ENCODE results near the gene RSAD1.

- TF ChIP-seq CTCF (conservative IDR thresholded peaks at IDR 0.05) (no peak), ZFX (IDR thresholded peaks at IDR 0.05) (no peak)
These were observed 21.1 kb downstream of the RSAD1 start for GRCh38 chr17:50499721-50500120.

Data from C4-2B (cell line).